NT2/D1 (cell line): ENCODE data around the gene CRNKL1.

Experiments used
- SUZ12 ChIP-seq: IDR thresholded peaks from 2 replicates; pipeline ENCODE4 v1.6.1; 2011; ENCODE audit not compliant: insufficient read length, insufficient read depth; ENCODE audit errors: extremely low read depth
- YY1 ChIP-seq: IDR thresholded peaks from 2 replicates; pipeline ENCODE4 v1.6.1; 2011; ENCODE audit not compliant: insufficient read length, insufficient read depth
- ZNF274 ChIP-seq: IDR thresholded peaks from 2 replicates; pipeline ENCODE4 v1.6.1; 2011; ENCODE audit warnings: mild to moderate bottlenecking, low read depth, low read length

DNA sequence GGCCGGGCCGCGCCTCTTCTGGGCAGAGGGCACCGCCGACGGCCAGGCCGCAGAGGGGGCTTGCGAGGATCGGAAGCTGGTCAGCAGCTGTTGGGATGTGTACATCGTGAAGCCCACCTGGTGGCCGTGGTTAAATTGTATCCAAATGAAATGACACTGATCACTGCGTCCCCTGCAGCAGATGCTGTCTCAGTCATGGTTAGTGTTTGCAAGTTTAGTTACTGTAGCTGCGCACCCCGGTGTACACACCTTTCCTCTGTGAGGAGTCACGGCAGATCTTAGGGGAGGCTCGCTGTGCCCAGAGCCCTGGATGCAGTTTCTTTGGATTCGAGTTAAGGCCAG, 34.5 kb downstream of the CRNKL1 start:
- TF ChIP-seq YY1: no peak
- no peak for TF ChIP-seq SUZ12
- no peak for TF ChIP-seq ZNF274
